H4 (cell line): ENCODE data around the gene SCLY. TPM values are rescaled to one million over a fixed set of nuclear protein-coding genes. Genes with fewer than 3 reads are reported as not detected.
"Not testable (repeated sequence)": the region's sequence is repeated elsewhere in the genome, so short reads cannot be mapped to it uniquely, and the experiment has no call there.

Source experiments
- DNase-seq: peaks from one replicate; pipeline ENCODE4 v3.0.0-alpha.2; 2015; ENCODE audit warnings: low spot score
- total RNA-seq: library from RNA; depleted of rRNA; stranded (reverse); fragments of >200 nt; shearing (Covaris generic); gene quantifications from 2 replicates; pipeline ENCODE4 v1.2.3, GENCODE V29; 2014; rRNA removed

Gene SCLY, protein sequence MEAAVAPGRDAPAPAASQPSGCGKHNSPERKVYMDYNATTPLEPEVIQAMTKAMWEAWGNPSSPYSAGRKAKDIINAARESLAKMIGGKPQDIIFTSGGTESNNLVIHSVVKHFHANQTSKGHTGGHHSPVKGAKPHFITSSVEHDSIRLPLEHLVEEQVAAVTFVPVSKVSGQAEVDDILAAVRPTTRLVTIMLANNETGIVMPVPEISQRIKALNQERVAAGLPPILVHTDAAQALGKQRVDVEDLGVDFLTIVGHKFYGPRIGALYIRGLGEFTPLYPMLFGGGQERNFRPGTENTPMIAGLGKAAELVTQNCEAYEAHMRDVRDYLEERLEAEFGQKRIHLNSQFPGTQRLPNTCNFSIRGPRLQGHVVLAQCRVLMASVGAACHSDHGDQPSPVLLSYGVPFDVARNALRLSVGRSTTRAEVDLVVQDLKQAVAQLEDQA
- 19.6 and 20.5 TPM in 2 replicates for total RNA-seq

DNA sequence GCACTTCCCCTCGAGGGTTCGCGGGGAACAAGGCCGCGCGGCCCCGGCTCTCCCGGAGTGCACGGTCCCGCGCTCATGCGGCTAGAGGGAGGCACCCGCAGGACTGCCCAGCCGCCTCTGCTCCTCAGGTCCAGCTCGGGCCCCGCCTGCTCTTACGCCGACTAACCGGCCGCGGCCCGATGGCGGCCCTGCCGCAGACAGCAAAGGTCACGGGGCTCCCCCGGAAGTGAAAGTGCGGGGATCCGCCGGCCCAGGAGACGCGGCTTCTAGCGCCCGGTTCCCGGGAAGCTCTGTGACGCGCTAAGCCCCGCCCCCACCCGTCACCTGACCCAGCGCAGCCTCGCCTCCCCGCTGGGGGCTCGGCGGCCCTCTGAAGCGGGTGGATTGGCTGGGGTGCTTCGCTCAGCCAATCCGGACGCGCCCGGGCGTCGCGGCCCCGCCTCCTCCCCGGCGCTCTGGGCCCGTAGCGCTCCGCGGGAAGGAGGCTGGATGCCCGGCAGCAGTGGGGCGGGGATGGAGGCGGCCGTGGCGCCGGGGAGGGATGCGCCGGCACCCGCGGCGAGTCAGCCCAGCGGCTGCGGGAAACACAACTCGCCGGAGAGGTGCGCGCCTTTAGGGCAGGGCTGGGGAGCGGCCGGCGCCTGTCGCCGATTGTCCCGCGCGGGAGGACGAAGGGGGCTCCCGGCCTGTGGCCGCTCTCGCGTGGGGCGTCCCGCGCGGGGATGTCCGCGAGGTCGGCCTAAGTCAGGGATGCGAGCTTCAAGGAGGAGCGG is at the start of gene SCLY:
TSS of gene SCLY (plus strand) at position 460 of the 773 bp plus-strand sequence. CDS start at position 514, 54 bp downstream.
- peak; percentile 94 for DNase-seq

DNA sequence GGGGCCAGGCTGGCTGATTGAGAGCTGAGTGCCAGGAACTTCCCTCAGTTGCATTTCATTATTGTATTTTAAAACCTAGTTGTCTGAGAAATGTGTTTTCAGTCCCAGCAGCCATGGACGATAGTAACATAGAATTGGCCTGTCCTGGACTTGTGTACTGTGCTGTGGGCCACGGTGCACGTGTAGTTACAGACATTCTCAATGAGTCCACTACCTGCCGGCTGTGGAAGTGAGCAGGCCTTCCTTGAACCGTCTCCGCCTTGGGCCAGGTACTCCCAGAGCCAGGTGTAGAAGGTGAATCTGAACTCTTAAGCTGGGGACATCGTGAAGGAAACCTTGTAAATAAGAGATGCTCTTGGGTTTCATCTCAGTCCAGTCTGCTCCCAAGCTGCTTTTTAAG is 47.0 kb upstream of the SCLY start:
- DNase-seq = no peak

DNA sequence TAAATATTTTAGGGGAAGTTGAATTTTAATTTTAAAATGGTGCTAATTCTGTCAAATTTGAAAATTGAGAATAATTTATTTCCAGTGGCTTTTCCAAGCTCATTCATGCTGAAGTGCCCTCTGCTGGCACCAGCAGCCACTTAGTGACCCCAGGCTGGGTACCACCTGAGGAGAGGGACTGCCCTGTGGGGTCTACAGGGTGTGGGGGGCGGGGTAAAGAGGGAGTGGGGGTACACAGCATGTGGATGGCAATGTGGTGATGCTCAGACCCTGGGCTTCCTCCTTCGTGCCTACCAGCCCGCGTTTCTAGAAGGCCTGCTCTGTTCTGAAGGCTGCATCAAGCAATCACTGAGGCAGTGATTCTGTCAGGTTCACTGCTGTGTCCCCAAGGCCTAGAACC is 45.1 kb upstream of the SCLY start:
- DNase-seq = no peak

DNA sequence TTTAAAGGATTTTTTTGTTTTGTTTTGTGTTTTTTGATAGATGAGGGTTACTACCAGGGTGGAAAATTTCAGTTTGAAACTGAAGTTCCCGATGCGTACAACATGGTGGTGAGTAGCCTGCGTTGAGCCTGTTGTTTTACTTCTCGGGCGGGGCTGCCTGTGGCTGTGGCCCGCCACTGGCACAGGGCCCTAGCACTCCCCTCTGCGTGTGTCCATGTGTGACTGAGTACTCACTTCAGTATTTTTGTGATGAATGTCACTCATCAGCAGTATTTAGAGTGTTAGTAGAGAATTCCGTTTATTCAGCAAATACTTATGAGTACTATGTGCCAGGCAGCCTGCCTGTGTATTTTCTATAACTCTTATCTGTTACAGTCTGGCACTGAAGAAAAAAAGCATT is 44.3 kb upstream of the SCLY start:
- no peak for DNase-seq

DNA sequence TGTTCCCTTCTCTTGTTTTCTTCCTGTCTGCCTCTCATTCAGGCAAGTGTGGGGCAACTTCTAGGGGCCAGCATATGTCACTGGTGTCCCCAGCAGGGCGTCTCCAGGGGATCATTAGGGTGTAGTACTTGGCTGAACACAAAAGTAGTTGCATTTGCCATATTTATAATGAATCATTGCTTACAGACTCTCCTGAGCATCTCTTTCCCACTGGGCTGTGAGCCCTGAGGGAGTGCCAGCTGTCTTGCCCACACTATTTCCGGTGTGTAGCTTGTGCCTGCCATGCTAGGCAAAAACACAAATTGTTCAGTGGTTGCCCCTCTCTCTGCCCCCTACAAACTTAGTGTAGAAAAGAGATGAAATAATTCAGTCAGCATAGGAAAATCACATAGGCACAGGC is 40.8 kb upstream of the SCLY start:
- DNase-seq = peak; percentile 50

DNA sequence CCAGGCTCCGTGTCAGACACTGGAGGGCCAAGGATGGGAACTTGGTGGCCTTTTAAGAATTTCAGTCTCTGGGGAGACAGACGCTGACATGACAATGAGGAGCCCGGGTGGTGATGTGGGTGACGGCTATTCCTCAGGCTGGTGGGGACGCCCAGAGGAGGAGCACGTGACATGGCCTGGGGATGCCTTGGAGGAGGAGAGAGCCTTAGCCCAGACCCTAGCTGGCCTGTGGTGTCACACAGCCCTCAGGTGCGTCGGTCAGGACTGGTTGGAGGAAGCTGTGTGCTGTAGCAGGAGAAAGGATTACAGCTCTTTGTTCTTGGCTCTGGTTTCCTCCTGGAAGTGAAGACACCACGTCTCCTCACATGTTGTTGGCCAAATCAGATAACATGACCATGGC is 40.0 kb upstream of the SCLY start:
- no peak for DNase-seq

DNA sequence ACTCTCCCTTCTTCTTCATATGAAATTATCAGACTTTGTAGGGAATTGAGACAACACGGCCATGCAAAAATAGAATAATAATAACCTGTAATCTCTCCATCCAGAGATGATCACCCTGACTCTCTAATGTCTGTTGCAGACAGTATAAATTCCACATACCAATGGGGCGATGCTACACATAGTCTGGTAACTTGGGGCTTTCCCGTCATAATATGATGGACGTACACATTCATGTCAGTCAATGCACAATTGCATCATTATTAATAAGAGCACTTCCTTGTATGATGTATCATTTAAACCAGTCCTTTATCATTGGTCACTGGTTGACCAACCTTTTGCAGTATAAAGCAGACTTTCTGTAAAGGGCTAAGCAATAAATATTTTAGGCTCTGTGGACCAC is 39.5 kb upstream of the SCLY start:
- DNase-seq = no peak

DNA sequence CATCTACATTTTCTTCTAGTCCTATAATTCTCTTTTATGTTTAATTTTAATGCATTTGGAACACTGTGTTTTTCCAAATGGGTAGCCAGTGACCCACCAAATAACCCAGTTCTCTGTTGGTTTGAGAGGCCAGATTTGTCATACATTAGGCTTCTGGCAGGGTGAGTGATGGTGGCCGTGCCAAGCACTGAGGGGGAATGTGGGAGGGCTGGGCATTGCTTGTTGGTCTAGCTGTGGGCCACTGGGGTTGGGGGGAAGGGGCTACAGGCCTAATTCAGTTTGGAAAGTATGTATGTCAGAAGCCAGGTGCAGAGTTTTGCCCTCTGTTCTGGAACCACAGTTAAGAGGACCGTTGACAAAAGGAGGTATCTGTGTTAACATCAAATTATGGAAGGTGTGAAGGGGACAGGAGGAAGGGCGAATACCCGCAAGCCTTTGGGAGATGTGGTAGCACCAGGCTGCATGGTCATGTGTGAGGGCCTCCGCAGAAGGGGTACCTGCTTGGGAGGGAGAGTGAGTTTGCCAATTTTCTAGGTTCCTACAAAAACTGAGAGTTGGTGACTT is 38.1 kb upstream of the SCLY start:
- no peak for DNase-seq

DNA sequence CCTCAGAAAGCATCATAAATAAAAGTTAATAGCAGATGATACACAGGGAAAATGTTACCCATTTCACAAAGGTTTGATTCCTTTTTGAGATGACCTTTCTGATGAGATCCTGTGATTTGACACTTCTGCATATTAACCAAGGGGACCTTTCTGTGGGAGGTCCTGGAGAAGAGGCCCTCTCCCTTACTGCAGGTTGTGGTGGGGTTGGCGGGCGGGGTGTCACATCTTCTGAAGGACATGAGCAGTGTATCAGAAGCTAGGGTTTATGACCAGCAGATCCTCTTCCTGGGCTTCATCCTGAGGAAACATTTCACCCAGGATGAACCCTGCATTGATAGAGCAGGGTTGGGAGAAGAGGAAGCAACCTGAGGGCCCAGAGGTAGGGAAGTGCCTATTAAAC is 37.2 kb upstream of the SCLY start:
- no peak for DNase-seq

DNA sequence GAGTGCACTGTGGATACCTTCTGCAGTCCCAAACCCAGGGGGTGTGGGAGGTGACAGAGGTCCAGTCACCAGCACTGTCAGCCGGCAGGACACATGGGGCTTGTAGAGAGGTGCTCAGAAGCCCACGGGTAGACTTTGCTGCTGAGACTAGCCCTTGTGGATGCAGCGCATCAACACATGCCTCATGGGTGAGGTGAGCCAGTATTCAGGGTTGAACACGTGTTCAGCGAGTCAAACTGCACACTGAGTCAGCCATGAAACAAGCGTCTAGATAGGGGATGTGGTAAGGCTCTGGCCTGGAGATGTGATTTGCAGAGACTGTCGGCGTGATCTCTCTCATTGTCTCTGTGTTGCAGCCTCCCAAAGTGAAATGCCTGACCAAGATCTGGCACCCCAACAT is 35.8 kb upstream of the SCLY start:
- no peak for DNase-seq

DNA sequence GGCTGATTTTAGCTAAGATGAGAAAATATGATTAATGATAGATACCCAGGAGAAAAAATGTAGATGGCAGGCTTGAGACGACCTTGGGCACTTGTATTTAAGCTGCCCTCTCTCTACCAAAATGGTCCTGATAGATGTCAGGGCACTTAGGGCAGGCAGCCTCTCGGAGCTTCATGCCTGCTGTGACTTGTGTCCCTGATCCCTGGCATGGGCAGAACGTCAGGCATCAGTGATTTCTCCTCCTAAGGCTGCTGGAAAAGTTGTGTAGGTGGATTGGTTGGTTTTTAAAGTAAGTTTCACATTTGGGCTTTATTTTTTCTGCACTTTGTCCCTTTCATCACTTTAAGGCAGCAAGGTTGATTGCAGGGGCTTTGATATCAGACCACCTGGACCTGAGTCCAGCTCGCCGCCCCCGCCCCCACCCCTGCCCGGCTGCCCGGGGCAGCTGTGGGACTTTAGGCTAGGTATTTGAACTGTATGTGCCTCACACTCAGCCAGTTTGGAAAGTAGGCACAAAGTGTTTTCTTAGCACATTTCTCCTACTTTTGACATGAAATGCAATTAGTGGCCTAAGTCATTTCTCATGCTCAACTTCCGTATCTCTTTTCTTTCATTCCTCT is 35.0 kb upstream of the SCLY start:
- DNase-seq = no peak

DNA sequence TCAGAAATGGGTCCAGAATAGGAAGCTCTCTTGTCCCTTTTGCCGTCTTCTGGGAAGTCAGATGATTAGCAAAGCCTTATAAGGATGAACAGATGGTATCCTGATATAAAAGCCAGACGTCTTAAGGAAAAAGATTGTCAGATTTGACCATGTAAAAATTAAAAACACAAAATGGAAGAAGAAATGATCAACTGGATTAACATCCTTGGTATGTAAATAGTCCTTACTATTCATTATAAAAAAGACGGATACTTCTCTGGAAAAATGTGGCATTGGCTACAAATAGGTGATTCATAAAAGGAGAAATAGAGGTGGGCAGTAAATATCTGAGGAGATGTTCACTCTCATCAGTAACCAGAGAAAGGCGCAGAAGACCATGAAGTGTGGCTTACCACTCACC is 33.7 kb upstream of the SCLY start:
- DNase-seq = no peak

DNA sequence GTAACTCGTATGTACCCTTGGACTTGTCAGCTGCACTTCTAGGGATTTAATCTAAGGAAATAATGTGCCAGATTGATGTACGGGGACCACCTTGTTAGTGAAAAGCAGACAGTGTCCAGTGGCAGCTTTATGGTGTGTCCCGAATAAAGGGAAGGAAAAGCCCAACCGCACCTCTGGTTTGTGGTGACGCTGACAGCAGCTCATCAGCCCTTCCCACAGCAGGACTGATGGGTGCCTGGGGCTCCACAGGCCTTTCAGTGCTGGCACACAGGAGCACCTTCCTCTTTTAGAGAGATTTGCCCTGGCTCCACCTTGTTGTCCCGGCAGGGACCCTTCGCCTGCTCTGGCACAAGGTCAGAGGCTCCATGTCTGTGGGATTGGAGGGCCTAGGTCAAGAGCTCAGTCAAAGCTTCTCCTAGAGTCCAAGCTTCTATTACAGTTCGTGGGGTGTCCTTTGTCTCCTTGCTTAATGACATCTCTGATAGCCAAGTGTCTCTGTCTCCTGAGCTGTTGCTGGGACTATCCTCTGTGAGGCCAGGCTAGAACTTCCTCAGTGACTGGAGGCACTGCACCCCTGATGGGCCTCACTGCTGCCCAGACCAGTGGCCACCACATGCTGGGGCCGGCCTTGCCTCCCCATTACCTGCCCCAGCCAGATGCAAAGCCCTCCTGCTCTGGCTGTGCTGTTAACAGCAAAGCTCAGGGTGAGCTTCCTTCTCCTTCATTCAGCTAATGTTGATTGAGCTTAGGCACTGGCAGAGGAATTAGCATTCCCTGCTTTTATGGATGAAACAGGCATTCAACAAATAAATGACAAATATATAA is 33.0 kb upstream of the SCLY start:
- DNase-seq = no peak

DNA sequence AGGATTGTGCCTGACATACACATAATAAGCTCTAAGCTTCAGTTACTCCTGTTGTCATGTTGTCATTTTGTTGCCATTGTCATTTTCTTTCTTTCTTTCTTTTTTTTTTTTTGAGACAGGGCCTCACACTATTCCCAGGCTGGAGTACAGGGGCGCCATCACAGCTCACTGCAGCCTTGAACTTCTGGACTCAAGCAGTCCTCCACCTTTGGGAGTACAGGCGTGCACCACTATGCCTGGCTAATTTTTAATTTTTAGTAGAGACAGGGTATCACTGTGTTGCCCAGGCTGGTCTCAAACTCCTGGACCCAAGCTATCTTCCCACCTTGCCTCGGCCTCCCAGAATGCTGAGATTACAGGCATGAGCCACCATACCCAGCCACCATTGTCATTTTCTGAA is 30.9 kb upstream of the SCLY start:
- DNase-seq = no peak

DNA sequence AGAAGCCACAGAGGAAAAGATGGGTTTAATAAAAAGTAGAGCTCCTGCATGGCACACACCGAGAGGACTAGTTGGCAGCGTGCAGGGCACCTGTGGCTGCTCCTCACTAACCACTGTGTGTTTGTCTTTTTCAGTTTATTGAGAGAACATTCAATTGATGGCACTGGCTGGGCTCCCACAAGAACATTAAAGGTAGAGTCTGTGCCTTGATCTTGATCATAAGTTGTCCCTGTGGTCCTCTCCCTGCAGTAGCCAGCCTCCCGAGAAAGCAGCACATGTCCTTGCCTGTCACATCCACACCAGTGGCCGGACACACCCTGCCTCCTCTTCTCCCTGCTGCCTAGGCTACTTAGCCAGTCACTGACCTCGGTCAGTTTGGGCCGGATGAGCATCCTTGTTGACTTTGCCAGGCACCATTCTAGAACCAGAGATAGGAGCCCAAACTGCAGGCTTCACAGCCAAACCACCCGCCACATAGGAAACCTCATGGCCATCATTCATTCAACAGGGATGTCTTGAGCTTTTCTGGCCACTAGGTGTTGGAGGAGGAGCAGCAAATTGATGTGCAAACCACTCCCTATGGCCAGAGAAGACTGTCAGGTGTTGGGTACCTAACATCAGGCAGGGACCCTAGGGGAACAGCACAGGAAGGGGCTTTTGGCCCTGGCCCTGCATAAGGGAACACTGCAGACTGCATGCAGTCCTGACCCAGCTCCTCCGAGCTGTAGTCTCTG is 30.2 kb upstream of the SCLY start:
- DNase-seq = no peak

DNA sequence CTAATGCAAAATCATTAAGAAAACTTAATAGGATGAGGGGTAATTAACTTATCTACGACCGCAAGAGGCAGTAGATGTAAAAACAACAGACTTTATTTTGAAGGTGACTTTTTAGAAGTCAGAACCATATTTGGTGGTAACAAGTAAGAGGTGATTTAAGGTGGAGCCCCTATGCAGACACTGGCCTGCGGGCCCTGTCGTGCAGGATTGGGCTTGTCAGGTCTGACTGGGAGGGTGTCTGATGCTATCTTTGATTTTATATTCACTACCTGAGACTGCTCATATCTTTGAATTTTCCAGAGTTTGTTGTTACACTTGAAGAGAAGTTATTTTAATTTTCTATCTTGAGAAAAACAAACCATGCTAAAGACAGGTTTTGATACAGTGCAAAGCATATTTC is 29.1 kb upstream of the SCLY start:
- no peak for DNase-seq

DNA sequence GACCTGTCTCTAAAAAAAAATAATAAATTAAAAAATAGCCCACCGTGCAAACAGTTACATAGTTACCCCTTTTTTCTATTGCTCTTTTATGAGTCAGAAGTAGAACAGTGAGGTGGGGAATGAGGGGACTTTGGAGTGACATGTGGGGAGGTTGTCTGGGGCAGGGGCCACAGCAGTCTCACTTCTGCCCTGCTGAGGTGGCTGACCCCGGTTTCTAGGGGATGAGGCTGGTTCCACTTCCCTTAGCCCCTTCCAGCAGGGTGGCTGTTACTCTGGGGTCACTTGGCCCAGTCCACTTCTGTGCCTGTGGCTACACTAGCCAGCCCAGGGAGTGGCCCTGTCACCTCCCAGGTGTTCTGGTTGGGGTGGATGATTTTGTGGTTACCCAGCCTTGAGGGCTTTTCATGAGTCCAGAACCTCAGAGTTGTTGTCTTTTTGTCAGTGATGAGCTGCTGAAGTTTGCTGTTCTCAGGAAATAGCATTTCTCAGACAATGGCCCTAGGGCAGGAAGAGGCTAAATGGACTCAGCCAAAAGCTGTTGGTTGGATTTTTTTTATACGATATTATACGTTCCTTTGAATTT is 28.0 kb upstream of the SCLY start:
- DNase-seq = no peak

DNA sequence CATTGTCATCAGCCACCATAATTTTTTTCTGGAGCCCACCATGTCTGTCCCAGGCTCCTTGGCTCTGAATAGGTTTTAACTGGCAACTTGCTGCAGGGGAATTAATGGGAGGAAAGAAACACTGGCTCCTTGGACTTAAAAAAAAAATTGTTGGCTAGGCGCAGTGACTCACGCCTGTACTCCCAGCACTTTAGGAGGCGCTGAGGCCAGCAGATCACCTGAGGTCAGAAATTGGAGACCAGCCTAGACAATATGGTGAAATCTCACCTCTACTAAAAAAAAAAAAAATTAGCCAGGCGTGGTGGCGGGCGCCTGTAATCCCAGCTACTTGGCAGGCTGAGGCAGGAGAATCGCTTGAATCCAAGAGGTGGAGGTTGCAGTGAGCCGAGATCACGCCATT is 26.8 kb upstream of the SCLY start:
- not testable (repeated sequence) for DNase-seq

DNA sequence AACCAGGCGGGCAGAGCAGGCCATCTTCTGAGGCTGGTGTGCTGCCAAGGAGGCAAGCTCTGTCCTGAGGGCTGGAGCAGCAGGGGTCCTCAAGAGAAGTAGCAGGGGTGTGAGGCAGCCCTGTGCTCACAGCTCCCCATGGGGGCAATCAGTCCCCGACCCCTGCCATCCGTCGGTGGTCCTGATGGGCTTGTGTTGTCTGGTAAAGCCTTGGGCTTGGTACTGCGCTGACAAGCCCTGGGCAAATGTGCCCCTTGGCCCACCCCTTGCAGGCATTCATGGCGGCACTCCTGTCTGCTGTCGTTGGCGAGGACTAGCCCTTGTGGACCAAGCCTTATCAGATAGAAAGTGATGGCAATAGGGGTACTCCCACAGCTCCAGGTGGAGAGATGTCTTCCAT is 22.6 kb upstream of the SCLY start:
- no peak for DNase-seq

DNA sequence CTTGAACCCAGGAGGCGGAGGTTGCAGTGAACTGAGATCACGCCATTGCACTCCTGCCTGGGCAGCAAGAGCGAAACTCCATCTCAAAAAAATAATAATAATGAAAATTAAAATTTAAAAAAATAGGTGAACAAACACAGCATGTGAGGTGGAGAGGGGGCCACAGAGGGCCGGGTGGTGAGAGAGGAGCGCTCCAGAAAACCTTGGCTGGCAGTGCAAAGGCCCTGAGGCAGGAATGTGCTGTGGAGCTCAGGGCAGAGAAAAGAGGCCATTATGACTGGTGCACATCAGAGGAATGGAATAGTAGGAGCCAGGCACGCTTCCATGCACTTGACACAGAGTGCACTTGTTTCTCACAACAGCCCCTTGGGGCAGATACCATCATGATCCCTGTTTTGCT is 21.6 kb upstream of the SCLY start:
- no peak for DNase-seq
